ENCODE measurements around the gene UNC79. TPM values are rescaled to one million over a fixed set of nuclear protein-coding genes. Genes with fewer than 3 reads are reported as not detected.

Gene UNC79
- total RNA-seq, 1 donor from 2014 or later, result 0.29 TPM

DNA sequence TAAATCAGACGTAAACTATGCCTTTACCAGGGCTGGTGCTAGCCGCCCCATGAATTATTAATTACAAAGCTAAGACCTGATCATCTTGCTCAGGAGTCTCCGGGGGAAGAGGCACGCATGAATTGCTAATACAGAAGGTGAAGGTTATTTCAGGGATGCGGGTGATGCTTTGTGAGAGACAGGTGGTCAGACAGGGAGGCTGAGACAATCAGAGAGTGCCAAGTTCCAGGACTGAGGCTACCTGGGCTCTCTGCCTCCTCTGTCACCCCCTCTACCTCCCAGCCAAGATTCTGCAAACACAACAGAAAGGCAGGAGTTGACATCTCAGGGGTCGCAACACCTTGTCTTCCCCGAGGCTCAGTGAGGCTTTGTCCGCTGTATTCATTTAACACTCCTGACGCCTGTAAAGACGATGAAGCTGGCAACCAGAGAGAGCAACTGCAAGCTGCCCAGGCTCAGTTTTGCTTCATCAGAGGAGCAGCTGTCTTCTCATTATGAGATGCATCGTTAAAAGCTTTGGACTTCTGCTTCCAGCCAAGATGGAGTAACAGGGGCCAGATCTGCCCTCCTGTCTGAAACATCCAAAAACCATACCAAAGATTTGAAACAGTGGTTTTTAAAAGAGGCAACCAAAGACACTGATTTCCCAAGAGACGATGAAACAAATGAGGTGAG lies 311.0 kb downstream of the UNC79 start:
- TF ChIP-seq, protein P1, sequence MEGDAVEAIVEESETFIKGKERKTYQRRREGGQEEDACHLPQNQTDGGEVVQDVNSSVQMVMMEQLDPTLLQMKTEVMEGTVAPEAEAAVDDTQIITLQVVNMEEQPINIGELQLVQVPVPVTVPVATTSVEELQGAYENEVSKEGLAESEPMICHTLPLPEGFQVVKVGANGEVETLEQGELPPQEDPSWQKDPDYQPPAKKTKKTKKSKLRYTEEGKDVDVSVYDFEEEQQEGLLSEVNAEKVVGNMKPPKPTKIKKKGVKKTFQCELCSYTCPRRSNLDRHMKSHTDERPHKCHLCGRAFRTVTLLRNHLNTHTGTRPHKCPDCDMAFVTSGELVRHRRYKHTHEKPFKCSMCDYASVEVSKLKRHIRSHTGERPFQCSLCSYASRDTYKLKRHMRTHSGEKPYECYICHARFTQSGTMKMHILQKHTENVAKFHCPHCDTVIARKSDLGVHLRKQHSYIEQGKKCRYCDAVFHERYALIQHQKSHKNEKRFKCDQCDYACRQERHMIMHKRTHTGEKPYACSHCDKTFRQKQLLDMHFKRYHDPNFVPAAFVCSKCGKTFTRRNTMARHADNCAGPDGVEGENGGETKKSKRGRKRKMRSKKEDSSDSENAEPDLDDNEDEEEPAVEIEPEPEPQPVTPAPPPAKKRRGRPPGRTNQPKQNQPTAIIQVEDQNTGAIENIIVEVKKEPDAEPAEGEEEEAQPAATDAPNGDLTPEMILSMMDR (conservative IDR thresholded peaks at IDR 0.05; ENCODE audit: low read depth, low read length), result no peak
- no peak overlapping the region for H3K4me3 ChIP-seq (ENCODE audit: low read depth, low read length)
- no peak for DNase-seq (ENCODE audit: low read depth)

DNA sequence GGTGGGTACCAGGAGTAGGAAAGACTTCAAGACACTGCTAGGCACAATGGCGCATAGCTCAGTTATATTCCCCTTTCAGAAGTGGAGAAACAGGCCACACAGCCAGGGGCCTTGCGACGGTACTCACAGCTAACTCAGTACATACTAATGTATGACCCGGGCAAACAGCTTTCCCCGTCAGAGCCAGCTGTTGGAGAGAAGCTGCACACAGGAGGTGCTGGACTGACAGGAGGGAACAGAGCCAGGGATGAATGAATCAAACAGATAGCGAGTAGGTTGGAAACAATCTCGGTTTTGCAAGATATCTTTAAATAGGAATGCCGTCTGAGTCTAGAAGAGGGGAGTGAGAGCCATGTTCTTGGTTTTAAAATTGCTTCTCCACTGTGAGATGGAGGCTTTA lies 312.0 kb downstream of the UNC79 start:
- DNase-seq (ENCODE audit: low read depth), result no peak
- TF ChIP-seq, protein P1 (conservative IDR thresholded peaks at IDR 0.05; ENCODE audit: low read depth, low read length), result no peak
- no peak overlapping the region for H3K4me3 ChIP-seq (ENCODE audit: low read depth, low read length)

DNA sequence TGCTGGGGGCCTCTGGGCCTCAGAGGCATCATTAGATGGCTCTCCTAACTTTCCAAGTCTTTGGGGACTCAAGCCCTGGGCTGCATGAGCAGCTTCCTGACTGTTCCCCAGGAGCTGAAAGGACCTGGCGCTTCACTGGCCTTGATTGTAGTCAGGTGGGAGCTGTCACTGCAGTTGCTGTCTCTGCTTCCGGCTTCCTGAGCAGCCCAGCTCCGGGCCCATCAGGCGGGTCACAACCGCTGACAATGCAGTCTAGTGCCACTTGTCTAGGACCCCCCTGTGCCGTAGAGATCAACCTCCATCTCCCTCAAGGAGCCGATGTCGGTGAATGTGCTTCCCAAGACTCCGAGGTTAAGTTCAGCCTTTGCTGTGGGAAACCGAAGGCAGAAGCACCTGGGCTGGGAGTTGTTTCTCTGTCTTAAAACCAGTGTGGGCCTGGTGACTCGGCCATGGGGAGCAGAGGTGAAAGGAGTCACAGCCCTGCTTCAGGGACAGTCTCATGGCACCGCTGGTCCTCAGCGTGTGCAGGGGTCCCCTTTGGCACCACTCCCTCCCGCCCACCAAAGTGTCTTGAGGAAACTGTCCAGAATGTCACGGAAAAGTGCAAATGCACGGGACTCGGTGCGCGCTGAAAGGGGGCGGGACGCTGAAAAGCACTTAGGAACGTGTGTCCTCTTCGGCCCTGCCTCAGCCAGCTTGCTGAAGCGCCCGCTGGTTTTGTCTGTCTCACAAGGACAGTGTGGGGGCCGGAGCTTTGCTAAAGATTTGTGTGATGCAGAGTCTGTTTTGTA lies 312.7 kb downstream of the UNC79 start:
- no peak overlapping the region for H3K4me3 ChIP-seq (ENCODE audit: low read depth, low read length)
- no peak for DNase-seq (ENCODE audit: low read depth)
- TF ChIP-seq, protein P1 (conservative IDR thresholded peaks at IDR 0.05; ENCODE audit: low read depth, low read length), result no peak

DNA sequence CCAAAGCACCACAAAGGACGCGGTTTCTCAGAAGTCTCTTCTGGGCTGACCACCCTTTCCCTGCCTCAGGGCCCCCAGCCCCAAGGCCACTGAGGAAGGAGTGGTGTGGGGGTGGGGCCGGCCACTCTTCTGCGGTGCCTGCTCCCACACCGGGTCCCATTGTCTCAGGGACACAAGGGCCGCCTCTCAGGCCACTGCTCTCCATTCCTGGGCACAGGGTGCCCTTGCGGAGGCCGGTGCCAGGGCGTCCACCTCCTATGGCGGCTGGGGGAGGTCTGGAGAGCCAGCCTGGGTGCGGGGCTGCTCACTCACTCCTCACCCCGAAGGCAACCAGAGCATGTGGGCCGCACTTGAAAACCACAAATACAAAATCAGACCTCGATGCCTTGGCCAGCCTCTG lies 313.4 kb downstream of the UNC79 start:
- TF ChIP-seq, protein P1 (conservative IDR thresholded peaks at IDR 0.05; ENCODE audit: low read depth, low read length), result no peak
- DNase-seq (ENCODE audit: low read depth), result no peak
- no peak overlapping the region for H3K4me3 ChIP-seq (ENCODE audit: low read depth, low read length)

DNA sequence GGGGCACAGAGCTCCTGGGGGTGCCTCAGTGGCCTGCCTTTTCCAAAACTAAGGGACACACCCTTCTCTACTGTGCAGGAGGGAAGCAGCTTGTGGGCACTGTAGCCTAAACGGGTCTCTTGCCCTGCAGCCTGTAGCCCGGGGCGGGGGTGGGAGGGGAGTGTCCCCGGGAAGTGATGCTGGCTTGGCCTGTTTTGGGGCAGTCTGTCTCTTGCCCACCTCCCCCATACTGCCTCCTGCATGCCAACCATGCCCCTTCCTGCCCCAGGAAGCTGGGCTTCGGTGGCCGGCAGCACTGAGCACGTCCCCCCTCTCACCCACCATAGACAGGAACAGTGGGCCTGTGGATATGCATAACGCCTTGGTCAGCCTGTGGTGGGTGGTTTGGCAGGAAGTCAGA lies 314.1 kb downstream of the UNC79 start:
- no peak for DNase-seq (ENCODE audit: low read depth)
- H3K4me3 ChIP-seq (ENCODE audit: low read depth, low read length), result no peak overlapping the region
- TF ChIP-seq, protein P1 (conservative IDR thresholded peaks at IDR 0.05; ENCODE audit: low read depth, low read length), result no peak

DNA sequence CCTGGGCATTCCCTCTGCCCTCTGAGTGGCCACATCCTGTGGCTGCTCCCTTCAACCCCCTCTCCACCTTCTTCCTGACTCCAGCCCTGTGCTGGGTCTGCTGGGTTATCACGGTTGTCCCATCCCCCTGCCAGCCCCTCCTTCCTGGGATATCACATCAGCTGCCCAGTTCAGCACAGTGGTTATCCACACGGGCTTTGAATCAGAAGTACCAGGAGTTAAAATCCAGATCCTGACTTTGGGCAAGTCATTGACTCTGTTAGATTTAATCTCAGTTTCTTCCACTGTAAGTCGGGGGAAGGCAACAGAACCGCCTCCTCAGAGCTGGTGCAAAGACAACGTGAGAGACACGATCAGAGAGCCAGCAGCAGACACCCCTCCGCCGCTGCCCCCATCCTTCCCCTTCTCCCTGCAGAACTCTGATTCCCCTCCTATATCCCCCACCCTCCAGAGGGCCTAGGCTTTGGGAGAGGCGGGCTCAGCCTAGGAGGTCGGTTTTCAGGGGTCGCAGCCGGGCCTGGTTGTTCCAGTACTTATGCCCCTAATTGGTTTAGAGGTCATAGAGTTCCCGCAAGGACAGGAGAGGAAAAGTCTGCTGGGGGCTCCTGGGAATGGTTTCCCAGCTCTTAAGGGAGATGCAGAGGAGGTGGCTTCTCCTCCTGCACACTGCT lies 315.0 kb downstream of the UNC79 start:
- TF ChIP-seq, protein P1 (conservative IDR thresholded peaks at IDR 0.05; ENCODE audit: low read depth, low read length), result no peak
- no peak overlapping the region for H3K4me3 ChIP-seq (ENCODE audit: low read depth, low read length)
- no peak for DNase-seq (ENCODE audit: low read depth)
